HCT116 (cell line): ENCODE measurements around the gene CNNM3.

Experiments used
- ATF3 ChIP-seq: IDR thresholded peaks from 2 replicates; pipeline ENCODE4 v1.6.1; 2012
- CEBPB ChIP-seq: IDR thresholded peaks from 2 replicates; pipeline ENCODE4 v1.6.1; 2012; ENCODE audit warnings: low read depth
- EZH2 ChIP-seq: fragments of 200-600 bp; sonication (generic); IDR thresholded peaks from 2 replicates; pipeline ENCODE4 v1.6.1; 2017; ENCODE audit warnings: antibody characterized with exemption, mixed run types
- EZH2phosphoT487 ChIP-seq: fragments of 200-600 bp; IDR thresholded peaks from 2 replicates; pipeline ENCODE4 v1.6.1; 2018; ENCODE audit warnings: antibody characterized with exemption, borderline replicate concordance
- FOSL1 ChIP-seq: IDR thresholded peaks from 2 replicates; pipeline ENCODE4 v1.6.1; 2012; ENCODE audit warnings: low read depth
- JUND ChIP-seq: IDR thresholded peaks from 2 replicates; pipeline ENCODE4 v1.6.1; 2012
- POLR2A ChIP-seq: IDR thresholded peaks from 2 replicates; pipeline ENCODE4 v1.7.0; 2011; ENCODE audit warnings: borderline replicate concordance; ENCODE audit not compliant: insufficient read depth, insufficient read length; ENCODE audit errors: extremely low read depth
- POLR2AphosphoS5 ChIP-seq: IDR thresholded peaks from 2 replicates; pipeline ENCODE4 v1.6.1; 2011; ENCODE audit warnings: mild to moderate bottlenecking, low read depth, low read length, moderate library complexity
- RAD21 ChIP-seq: IDR thresholded peaks from 2 replicates; pipeline ENCODE4 v1.6.1; 2012; ENCODE audit warnings: low read depth, mild to moderate bottlenecking
- SIN3A ChIP-seq: IDR thresholded peaks from 2 replicates; pipeline ENCODE4 v1.6.1; 2012; ENCODE audit warnings: low read depth
- ZBTB33 ChIP-seq: IDR thresholded peaks from 2 replicates; pipeline ENCODE4 v1.6.1; 2011; ENCODE audit warnings: mild to moderate bottlenecking, low read length, moderate library complexity; ENCODE audit not compliant: insufficient replicate concordance; ENCODE audit errors: extremely low read depth
- ZFX ChIP-seq: fragments of 450-650 bp; IDR thresholded peaks from 2 replicates; pipeline ENCODE4 v1.6.1; 2017
- ZNF274 ChIP-seq: fragments of 200-500 bp; sonication (Bioruptor generic); IDR thresholded peaks from 2 replicates; pipeline ENCODE4 v1.6.1; 2014; ENCODE audit warnings: mild to moderate bottlenecking, low read depth, low read length, inconsistent platforms
- TF ChIP-seq, protein P1 (sequence below), 3 experiments: fragments of 200-600 bp in 1 of 3; sonication (generic) in 1 of 3; IDR thresholded peaks in 2 of 3; conservative IDR thresholded peaks in 1 of 3; 2 replicates each; pipeline ENCODE4 v1.5.1; 2012 to 2017; ENCODE audit warnings: low read depth in 2 of 3, low read length in 2 of 3, antibody characterized with exemption in 1 of 3, borderline replicate concordance in 1 of 3, control low read depth in 1 of 3, mild to moderate bottlenecking in 1 of 3, mixed read lengths in 1 of 3, mixed run types in 1 of 3, moderate library complexity in 1 of 3; ENCODE audit not compliant: insufficient read depth in 1 of 3

DNA sequence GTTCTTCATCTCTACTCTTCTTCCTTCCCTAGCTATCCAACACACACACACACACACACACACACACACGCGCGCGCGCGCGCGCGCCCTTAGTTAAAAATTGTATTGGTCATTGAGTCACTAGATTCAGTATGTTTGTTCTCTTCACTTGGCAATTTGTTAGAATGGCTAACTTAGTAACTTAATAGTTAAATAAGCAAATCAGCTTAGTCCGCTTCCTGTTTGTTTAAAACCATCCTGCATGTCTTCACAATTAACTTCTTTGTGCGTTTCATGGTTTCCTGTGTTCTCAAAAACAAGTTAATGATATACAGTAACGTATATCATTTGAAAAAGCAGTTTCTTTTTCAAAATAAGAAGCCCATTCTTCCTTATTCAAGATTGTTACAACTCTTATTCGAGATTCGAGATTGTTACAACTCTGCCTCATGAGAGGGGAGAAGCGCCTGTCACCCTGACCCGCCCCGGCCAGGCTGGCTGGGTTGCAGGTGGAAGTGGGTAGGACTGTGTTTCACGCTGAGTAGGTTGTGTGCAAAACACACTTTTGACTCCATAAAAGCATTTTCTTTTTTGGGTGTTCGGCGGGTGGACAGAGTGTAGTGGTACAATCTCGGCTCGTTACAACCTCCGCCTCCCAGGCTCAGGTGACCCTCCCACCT is 9.5 kb upstream of the CNNM3 start:
- TF ChIP-seq ZBTB33 (no peak), POLR2A (no peak), POLR2AphosphoS5 (no peak), EZH2 (no peak), EZH2phosphoT487 (no peak), JUND (no peak), ZFX (no peak), CEBPB (no peak), SIN3A (no peak), RAD21 (no peak), ZNF274 (no peak), FOSL1 (no peak), ATF3 (no peak)
- TF ChIP-seq, protein P1, sequence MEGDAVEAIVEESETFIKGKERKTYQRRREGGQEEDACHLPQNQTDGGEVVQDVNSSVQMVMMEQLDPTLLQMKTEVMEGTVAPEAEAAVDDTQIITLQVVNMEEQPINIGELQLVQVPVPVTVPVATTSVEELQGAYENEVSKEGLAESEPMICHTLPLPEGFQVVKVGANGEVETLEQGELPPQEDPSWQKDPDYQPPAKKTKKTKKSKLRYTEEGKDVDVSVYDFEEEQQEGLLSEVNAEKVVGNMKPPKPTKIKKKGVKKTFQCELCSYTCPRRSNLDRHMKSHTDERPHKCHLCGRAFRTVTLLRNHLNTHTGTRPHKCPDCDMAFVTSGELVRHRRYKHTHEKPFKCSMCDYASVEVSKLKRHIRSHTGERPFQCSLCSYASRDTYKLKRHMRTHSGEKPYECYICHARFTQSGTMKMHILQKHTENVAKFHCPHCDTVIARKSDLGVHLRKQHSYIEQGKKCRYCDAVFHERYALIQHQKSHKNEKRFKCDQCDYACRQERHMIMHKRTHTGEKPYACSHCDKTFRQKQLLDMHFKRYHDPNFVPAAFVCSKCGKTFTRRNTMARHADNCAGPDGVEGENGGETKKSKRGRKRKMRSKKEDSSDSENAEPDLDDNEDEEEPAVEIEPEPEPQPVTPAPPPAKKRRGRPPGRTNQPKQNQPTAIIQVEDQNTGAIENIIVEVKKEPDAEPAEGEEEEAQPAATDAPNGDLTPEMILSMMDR (IDR thresholded peaks at IDR 0.05 in 2 of 3, conservative IDR thresholded peaks at IDR 0.05 in 1 of 3; ENCODE audit: borderline replicate concordance in 1 of 3, insufficient read depth in 1 of 3, low read depth in 2 of 3, low read length in 2 of 3) = no peak
